Activated CD4-positive, alpha-beta memory T cell treated with anti-CD3 and anti-CD28 coated beads for 36 hours (primary cell): ENCODE measurements around the gene PTPN14. TPM values are rescaled to one million over a fixed set of nuclear protein-coding genes. Genes with fewer than 3 reads are reported as not detected.
A peak's percentile ranks its signal among the peaks of the same experiment; 100 is the strongest.
"Not testable (repeated sequence)": the region's sequence is repeated elsewhere in the genome, so short reads cannot be mapped to it uniquely, and the experiment has no call there.

Source experiments
- CTCF ChIA-PET: fragments of 350-600 bp; sonication (Branson Sonifier 250); formaldehyde crosslinking; loops from one replicate; lab custom pipeline; 2021; ENCODE audit warnings: antibody characterized with exemption, inconsistent platforms; lab: Charles Lee
- POLR2A ChIA-PET: fragments of 350-600 bp; sonication (Branson Sonifier 250); formaldehyde crosslinking; loops from one replicate; lab custom pipeline; 2021; ENCODE audit warnings: antibody characterized with exemption; lab: Charles Lee
- DNase-seq: peaks from one replicate; pipeline ENCODE4 v3.0.0-alpha.2; 2020
- H3K27ac Mint-ChIP-seq: one replicate; pipeline ENCODE4 v1.8.0; 2021; ENCODE audit warnings: mixed read lengths
- H3K27me3 Mint-ChIP-seq: one replicate; pipeline ENCODE4 v1.8.0; 2021; ENCODE audit warnings: mixed read lengths
- H3K36me3 Mint-ChIP-seq: one replicate; pipeline ENCODE4 v1.8.0; 2021; ENCODE audit warnings: mixed read lengths
- H3K4me1 Mint-ChIP-seq: one replicate; pipeline ENCODE4 v1.8.0; 2021; ENCODE audit warnings: low read depth, mixed read lengths
- H3K4me3 Mint-ChIP-seq: one replicate; pipeline ENCODE4 v1.8.0; 2021; ENCODE audit warnings: mild to moderate bottlenecking, mixed read lengths
- H3K9me3 Mint-ChIP-seq: one replicate; pipeline ENCODE4 v1.8.0; 2021; ENCODE audit warnings: mixed read lengths
- intact Hi-C: fragments of 100-400 bp; cut with micrococcal nuclease; formaldehyde crosslinking; loops from one replicate; pipeline ENCODE4 v1.15.1; 2023
- total RNA-seq, 2 experiments: library from RNA; stranded (reverse); gene quantifications; one replicate each; pipeline ENCODE4 v1.2.3, GENCODE V29; 2021

The PTPN14 gene
- total RNA-seq, 2 experiments from 2014 or later: 1.0 to 1.1 TPM

DNA sequence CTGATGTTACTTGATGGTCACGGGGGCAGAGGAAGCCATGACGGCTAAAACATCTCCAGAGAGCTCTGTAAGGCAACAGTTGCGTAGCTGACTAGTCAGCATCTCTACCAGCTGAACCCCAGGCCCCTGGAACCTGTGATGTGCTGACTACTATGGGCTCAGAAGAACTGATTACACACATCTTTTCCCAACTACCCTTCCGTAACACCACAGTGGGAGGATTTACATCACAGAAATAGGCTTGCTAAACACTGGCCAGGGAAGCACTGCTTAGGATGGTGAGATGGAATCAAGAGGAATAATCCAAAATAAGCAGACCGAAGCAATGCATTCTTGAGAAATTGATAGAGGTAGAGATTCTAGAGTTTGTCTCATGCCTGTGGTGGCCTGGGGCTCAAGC, 148.0 kb downstream of the PTPN14 start:
- Mint-ChIP-seq H3K27me3 (no peaks in the 10 kb centered on the region), H3K27ac (no peak overlapping the region), H3K4me1 (peaks cover 20% of the 10 kb centered on the region), H3K36me3 (no peaks in the 10 kb centered on the region), H3K4me3 (no peak overlapping the region), H3K9me3 (no peaks in the 10 kb centered on the region)
- ChIA-PET CTCF (interaction anchor here (1.7 kb wide), 1 partner anchor 71 kb away, joined by 7 read pairs; no protein-coding TSS in a partner anchor), POLR2A (interaction anchor here (1.1 kb wide), 2 partner anchors 24 to 37 kb away, joined by 3 to 4 read pairs; no protein-coding TSS in a partner anchor)
- no peak for DNase-seq
- intact Hi-C loops: loop anchor here (5.0 kb wide), 1 partner anchor 199 kb away; the partner anchor contains the start of gene CENPF

DNA sequence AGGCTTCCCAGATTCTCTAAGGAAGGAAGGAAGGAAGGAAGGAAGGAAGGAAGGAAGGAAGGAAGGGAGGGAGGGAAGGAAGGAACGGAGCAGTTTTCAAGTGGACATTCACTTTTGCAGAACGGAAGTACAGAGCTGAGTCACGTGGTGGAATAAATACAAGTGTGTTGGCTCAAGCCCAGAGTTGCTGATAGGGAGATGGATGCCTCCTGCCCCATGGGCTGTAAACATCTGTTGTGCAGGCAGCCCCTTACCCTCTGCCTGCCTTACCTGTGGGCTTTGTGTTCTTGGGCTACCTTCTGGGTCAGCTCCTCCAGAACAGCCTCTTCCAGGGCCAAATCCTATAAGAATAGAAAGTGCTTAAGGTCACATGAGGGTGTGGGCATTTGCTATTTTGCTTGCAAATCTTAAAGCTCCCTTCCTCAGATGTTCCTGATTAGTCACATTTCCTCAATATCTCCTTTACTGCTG, 148.8 kb downstream of the PTPN14 start:
- POLR2A ChIA-PET: no interaction called here
- H3K4me1 Mint-ChIP-seq: peaks cover 24% of the 10 kb centered on the region

DNA sequence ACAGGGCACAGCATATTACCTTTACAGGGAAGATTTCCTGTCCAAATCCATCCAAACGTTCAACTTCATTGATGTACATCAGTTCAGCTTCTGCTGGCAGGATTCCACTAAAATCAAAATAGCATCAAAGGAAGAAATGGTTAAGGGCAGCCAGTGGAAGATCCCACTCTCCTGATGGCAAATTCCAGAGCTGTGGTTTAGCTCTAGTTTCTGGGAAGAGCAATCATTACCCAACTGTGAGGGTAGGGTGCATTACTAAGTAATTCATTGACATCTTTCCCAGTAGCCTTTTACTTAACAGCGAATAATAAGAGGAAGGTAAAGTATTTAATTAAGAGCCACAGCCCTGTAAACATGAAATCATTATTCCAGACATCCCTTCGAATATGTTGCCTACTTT, 149.7 kb downstream of the PTPN14 start:
- Mint-ChIP-seq H3K36me3 (no peaks in the 10 kb centered on the region), H3K27ac (no peak overlapping the region), H3K9me3 (no peaks in the 10 kb centered on the region), H3K4me3 (no peak overlapping the region), H3K27me3 (peaks cover 2% of the 10 kb centered on the region), H3K4me1 (peaks cover 33% of the 10 kb centered on the region)
- intact Hi-C loops: loop anchor here (5.0 kb wide), 1 partner anchor 201 kb away; the partner anchor contains the start of gene CENPF
- DNase-seq: no peak
- ChIA-PET CTCF (no interaction called here), POLR2A (no interaction called here)

More for the DNA sequence above, 148.8 kb downstream of the PTPN14 start:
- DNase-seq: no peak
- no peaks in the 10 kb centered on the region for H3K9me3 Mint-ChIP-seq
- no peak overlapping the region for H3K27ac Mint-ChIP-seq
- intact Hi-C loops: loop anchor here (5.0 kb wide), 1 partner anchor 200 kb away; the partner anchor contains the start of gene CENPF
- CTCF ChIA-PET: interaction anchor here (0.8 to 1.7 kb wide), 2 partner anchors 25 to 71 kb away, joined by 4 to 7 read pairs; no protein-coding TSS in a partner anchor
- no peaks in the 10 kb centered on the region for H3K36me3 Mint-ChIP-seq
- no peak overlapping the region for H3K4me3 Mint-ChIP-seq
- H3K27me3 Mint-ChIP-seq: peaks cover 2% of the 10 kb centered on the region

DNA sequence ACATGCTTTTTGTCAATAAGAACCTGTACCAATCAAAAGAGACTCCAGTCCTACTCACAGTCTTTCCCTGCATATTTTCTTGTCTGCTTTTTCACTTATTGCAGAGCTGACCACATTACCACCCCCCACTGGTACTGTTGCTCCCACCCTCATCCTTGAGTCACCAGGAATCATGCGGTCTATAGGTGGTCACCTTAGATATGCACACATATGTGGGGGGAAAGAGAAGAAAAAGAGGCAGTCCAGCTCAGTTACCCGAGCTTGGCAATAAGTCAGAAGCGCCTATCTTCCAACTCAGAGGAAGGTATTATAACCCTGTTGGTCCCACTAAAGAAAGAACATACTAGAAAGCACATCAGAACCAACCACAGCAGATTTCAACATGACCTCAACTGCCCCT, 151.3 kb downstream of the PTPN14 start:
- Mint-ChIP-seq H3K27me3 (peaks cover 2% of the 10 kb centered on the region), H3K9me3 (no peaks in the 10 kb centered on the region), H3K4me3 (no peak overlapping the region), H3K36me3 (no peaks in the 10 kb centered on the region), H3K4me1 (peaks cover 36% of the 10 kb centered on the region), H3K27ac (no peak overlapping the region)
- DNase-seq: no peak
- ChIA-PET CTCF (no interaction called here), POLR2A (no interaction called here)
- intact Hi-C loops: loop anchor here (5.0 kb wide), 1 partner anchor 202 kb away; the partner anchor contains the start of gene CENPF

DNA sequence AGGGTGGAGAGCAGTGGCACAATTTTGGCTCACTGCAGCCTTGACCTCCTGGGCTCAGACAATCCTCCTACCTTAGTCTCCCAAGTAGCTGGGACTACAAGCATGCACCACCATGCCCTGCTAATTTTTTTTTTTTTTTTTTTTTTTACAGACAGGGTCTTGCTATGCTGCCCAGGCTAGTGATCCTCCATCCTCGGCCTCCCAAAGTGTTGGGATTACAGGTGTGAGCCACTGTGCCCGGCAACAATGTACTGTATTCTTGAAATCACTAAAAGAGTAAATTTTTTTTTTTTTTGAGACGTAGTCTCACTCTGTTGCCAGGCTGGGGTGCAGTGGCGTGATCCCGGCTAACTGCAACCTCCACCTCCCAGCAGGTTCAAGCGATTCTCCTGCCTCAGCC, 152.9 kb downstream of the PTPN14 start:
- Mint-ChIP-seq H3K4me3 (no peak overlapping the region), H3K27me3 (peaks cover 2% of the 10 kb centered on the region), H3K27ac (no peak overlapping the region), H3K36me3 (no peaks in the 10 kb centered on the region), H3K9me3 (no peaks in the 10 kb centered on the region), H3K4me1 (peaks cover 21% of the 10 kb centered on the region)
- CTCF ChIA-PET: no interaction called here
- DNase-seq: no peak
- POLR2A ChIA-PET: no interaction called here
- intact Hi-C loops: no loop called here

DNA sequence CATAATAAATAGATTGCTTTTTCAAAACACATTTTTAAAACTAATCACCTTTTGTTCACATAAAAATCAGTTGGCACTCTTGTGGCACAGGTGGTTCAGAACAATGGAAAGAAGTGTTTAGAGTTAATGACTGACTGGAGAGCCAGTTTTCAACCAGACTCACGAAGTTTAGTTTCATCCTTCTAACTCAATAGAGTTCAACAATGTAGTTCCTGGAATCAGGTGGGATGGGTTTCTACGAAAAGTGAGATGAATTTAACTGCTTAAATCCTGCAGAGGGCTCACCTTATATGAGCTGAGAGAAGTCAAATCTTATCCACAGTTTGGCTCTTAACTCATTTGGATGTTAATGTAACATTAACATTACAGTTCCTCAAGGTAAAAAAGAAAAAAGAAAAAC, 153.9 kb downstream of the PTPN14 start:
- Mint-ChIP-seq H3K27ac (no peak overlapping the region), H3K4me3 (no peak overlapping the region), H3K36me3 (no peaks in the 10 kb centered on the region), H3K27me3 (peaks cover 2% of the 10 kb centered on the region), H3K4me1 (peaks cover 20% of the 10 kb centered on the region), H3K9me3 (no peaks in the 10 kb centered on the region)
- ChIA-PET POLR2A (no interaction called here), CTCF (no interaction called here)
- intact Hi-C loops: loop anchor here (2.0 kb wide), 1 partner anchor 41 kb away; no protein-coding TSS in a partner anchor
- DNase-seq: no peak

DNA sequence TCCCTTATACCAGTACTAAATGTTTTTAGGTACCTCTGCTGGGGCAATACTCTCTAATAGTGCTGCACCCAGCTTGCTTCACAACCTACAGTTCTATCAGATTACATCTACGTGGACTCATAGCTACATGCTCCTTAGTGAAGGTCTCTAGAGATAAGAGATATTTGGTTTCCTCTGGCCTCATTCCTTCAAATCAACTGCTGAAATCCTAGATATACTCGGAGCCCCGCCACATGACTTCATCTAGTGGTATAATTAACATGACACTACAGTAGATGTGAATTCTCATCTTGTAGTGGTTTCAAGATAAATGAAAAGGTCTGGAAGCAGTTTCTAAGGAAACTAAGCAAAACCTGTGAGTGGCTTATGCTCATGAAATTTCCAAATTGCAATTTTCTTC, 155.1 kb downstream of the PTPN14 start:
- H3K4me1 Mint-ChIP-seq: peaks cover 20% of the 10 kb centered on the region
- ChIA-PET POLR2A (no interaction called here), CTCF (interaction anchor here (0.7 to 1.0 kb wide), 2 partner anchors 9 to 135 kb away, joined by 3 to 4 read pairs; no protein-coding TSS in a partner anchor)
- intact Hi-C loops: loop anchor here (2.0 kb wide), 1 partner anchor 42 kb away; no protein-coding TSS in a partner anchor
- no peak for DNase-seq
- no peak overlapping the region for H3K4me3 Mint-ChIP-seq
- H3K36me3 Mint-ChIP-seq: no peaks in the 10 kb centered on the region
- H3K27ac Mint-ChIP-seq: no peak overlapping the region
- no peaks in the 10 kb centered on the region for H3K9me3 Mint-ChIP-seq
- peaks cover 2% of the 10 kb centered on the region for H3K27me3 Mint-ChIP-seq

DNA sequence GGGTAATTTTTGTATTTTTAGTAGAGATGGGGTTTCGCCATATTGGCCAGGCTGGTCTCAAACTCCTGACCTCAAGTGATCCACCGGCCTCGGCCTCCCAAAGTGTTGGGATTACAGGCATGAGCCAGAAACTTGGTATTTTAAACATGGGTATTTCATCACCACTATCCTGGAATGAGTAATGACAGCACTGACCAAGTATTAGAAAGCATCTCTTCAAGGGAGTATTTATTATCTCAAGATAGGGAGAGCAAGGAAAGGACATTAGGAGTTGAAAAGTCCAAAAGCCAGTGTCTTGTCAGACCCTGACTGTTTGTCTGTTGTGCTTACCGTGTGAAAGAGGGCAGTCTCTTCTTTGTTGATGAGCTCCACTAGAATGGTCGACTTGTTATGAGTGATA, 156.8 kb downstream of the PTPN14 start:
- POLR2A ChIA-PET, CTCF ChIA-PET, H3K4me3 Mint-ChIP-seq, intact Hi-C loops, H3K27ac Mint-ChIP-seq, DNase-seq, H3K9me3 Mint-ChIP-seq, H3K27me3 Mint-ChIP-seq, H3K36me3 Mint-ChIP-seq: not testable (repeated sequence)
- H3K4me1 Mint-ChIP-seq: peaks cover 19% of the 10 kb centered on the region

DNA sequence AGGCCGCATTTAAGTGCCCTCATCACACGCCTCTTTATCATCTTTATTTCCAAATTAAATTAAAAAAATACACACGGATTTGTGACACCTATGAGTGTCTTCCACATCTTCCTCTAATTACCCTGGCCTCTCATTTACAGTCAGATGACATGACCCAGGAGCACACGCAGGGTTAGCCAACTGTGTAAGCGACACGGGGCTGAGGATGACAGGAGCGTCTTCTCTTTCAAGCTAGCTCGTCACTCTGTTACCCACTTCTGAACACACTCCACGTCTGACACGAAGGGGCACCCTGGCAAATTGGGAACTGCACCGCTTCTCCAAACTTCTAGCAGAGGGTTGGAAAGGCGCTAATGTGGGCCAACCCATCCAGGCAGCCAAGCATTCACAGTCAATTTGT, 158.3 kb downstream of the PTPN14 start:
- POLR2A ChIA-PET: no interaction called here
- no peaks in the 10 kb centered on the region for H3K36me3 Mint-ChIP-seq

DNA sequence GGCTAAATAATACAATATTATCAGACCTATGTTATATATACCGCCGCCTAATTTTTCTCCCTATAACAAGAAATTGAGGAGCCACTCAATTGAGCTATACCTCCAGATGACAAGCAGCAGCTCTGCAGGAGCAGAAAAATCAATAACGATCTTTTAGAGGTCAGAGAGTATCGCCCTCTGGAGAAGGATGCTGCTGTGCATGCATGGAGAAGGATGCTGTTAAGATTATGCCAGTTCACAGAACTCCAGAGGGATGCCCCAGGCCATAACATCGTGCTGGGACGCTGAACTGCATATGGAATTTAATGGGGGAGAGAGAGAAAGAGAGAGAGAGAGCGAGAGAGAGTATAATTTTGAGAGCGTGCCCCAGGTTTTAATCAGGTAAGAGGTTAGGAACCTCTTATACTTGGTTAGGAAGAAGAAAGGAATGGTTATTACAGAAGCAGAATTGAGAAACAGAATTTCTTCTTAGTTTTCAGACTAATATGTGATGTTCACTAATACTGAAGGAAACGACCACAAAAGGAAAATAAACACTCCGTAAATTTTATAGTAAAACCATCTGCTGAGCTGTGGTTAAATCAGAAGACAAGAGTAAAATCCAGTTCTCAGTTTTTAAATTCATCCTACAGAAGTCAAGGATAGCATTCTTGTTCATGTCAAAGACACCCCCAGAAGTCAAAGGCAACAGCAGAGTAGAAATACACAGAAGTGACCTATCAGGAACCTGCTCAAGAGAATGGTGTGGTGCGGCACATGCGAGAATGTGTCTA, 159.3 kb downstream of the PTPN14 start:
- no peak overlapping the region for H3K4me3 Mint-ChIP-seq
- CTCF ChIA-PET: no interaction called here

More for the DNA sequence above, 158.3 kb downstream of the PTPN14 start:
- Mint-ChIP-seq H3K27ac (no peak overlapping the region), H3K4me1 (peaks cover 17% of the 10 kb centered on the region), H3K9me3 (no peaks in the 10 kb centered on the region), H3K4me3 (no peak overlapping the region), H3K27me3 (peaks cover under 1% of the 10 kb centered on the region)
- no peak for DNase-seq
- CTCF ChIA-PET: no interaction called here
- intact Hi-C loops: no loop called here

DNA sequence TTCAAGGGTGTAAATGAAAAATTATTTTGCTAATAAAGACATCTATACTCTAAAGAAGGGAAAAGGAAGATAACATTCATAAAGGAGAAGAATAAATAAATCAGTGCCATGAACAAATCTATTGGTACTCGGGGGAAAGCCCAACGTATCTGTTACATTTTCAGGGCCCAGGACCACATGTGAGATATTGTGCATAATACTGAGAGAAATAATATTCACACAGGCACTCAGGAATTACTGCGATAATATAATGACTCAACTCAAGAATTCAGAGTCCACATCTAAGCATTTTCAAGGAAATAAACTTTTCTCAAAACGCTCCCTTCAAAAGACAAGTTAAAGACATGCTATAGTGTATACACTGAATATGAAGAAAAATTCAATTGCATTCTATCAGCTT, 161.7 kb downstream of the PTPN14 start:
- Mint-ChIP-seq H3K27me3 (no peaks in the 10 kb centered on the region), H3K4me1 (peaks cover 2% of the 10 kb centered on the region), H3K27ac (no peak overlapping the region), H3K4me3 (no peak overlapping the region), H3K9me3 (no peaks in the 10 kb centered on the region), H3K36me3 (no peaks in the 10 kb centered on the region)
- ChIA-PET POLR2A (no interaction called here), CTCF (interaction anchor here (1.2 kb wide), 1 partner anchor 57 kb away, joined by 4 read pairs; no protein-coding TSS in a partner anchor)
- no peak for DNase-seq
- intact Hi-C loops: loop anchor here (5.0 kb wide), 1 partner anchor 38 kb away; no protein-coding TSS in a partner anchor

More for the DNA sequence above, 159.3 kb downstream of the PTPN14 start:
- H3K36me3 Mint-ChIP-seq: no peaks in the 10 kb centered on the region
- H3K27me3 Mint-ChIP-seq: no peaks in the 10 kb centered on the region
- POLR2A ChIA-PET: no interaction called here
- intact Hi-C loops: no loop called here
- peaks cover 8% of the 10 kb centered on the region for H3K4me1 Mint-ChIP-seq
- no peak overlapping the region for H3K27ac Mint-ChIP-seq
- no peak for DNase-seq
- no peaks in the 10 kb centered on the region for H3K9me3 Mint-ChIP-seq

DNA sequence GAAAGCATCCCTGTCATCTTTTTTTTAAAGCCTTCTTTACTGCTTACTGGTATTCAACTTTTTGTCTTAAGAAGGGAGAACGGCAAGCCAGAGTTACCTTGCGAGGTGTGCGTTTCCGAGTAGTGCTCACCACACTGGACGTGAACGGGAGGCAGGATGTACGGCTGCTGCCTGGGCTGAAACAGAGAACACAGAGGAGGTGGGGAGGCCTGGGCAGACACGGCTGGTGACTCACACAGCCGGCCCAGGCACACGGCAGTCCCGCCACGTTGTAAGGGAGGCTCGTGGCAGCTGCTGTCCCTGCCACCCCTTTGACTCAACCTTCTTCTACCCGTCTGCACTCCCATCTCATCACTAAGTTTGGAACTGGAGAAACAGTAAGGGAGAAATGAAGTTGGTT, 164.7 kb downstream of the PTPN14 start:
- DNase-seq: peak; percentile 15
- H3K27ac Mint-ChIP-seq: no peak overlapping the region
- H3K9me3 Mint-ChIP-seq: no peaks in the 10 kb centered on the region
- no peaks in the 10 kb centered on the region for H3K27me3 Mint-ChIP-seq
- ChIA-PET CTCF (interaction anchor here (0.8 to 1.2 kb wide), 4 partner anchors 10 to 126 kb away, joined by 3 to 6 read pairs (median 4); no protein-coding TSS in a partner anchor), POLR2A (no interaction called here)
- no peak overlapping the region for H3K4me3 Mint-ChIP-seq
- intact Hi-C loops: loop anchor here (5.0 kb wide), 1 partner anchor 41 kb away; no protein-coding TSS in a partner anchor
- no peaks in the 10 kb centered on the region for H3K36me3 Mint-ChIP-seq
- H3K4me1 Mint-ChIP-seq: peaks cover 2% of the 10 kb centered on the region
